MM.1S (cell line): ENCODE results near the gene TBC1D23.

Experiments
- CTCF ChIP-seq: fragments of 300-600 bp; sonication (generic); IDR thresholded peaks from 2 replicates; pipeline ENCODE4 v1.5.1; 2016; ENCODE audit warnings: antibody characterized with exemption, low read length, mixed read lengths
- EZH2 ChIP-seq: fragments of 300-600 bp; sonication (generic); optimal IDR thresholded peaks from 2 replicates; pipeline ENCODE3; 2017; ENCODE audit warnings: low read depth, mild to moderate bottlenecking, antibody characterized with exemption, low read length, mixed read lengths

DNA sequence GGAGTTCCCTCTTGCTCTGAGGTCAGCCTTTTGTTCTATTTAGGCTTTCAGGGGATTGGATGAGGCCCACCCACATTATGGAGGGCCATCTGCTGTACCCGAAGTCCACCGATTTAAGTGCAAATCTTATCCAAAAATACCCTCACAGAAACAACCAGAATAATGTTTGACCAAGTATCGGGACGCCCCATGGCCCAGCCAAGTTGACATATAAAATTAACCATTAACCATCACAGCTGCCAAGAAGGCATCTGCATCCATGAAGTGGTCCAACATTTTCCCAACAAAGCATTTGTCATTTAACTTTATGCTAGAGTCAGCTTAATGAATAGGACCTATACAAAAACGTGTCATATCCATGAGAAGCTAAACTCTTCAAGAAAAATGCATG, 46.2 kb upstream of the TBC1D23 start:
- TF ChIP-seq CTCF (no peak), EZH2 (no peak)
